Endothelial cell of umbilical vein (primary cell): ENCODE results near the gene PDCD2L. TPM values are rescaled to one million over a fixed set of nuclear protein-coding genes. Genes with fewer than 3 reads are reported as not detected.

Experiments
- BruUV-seq: library from RNA; stranded (reverse); fragments of 400-500 nt; replicated peaks from 2 replicates; lab custom pipeline; 2021; lab: Mats Ljungman, UMichigan
- CTCF ChIA-PET: fragments of 300-600, 350-600 bp; sonication (Branson Sonifier 250); formaldehyde crosslinking; loops from one replicate; lab custom pipeline; 2021; ENCODE audit warnings: antibody characterized with exemption, inconsistent platforms; lab: Charles Lee
- POLR2A ChIA-PET: fragments of 300-600, 350-600 bp; sonication (Branson Sonifier 250); formaldehyde crosslinking; loops from one replicate; lab custom pipeline; 2021; ENCODE audit warnings: antibody characterized with exemption, inconsistent platforms; lab: Charles Lee
- DNase-seq: peaks from one replicate; pipeline ENCODE4 v3.0.0-alpha.2; 2011; ENCODE audit warnings: low read depth, low spot score
- FAIRE-seq: peaks from 2 replicates; lab custom pipeline; 2011; peaks lifted over from hg19 to GRCh38; lab: Jason Lieb, UNC
- H2AFZ ChIP-seq: 2 replicates; pipeline ENCODE4 v1.6.0; 2012; ENCODE audit warnings: low read depth, low read length, control low read depth, inconsistent platforms
- H3K27ac ChIP-seq: 2 replicates; pipeline ENCODE4 v1.5.1; 2011; ENCODE audit warnings: low read depth, mild to moderate bottlenecking, control low read depth, low read length, moderate library complexity; ENCODE audit not compliant: insufficient read depth
- H3K27me3 ChIP-seq, 2 experiments: 2 replicates each; pipeline versions ENCODE4 v1.6.0 to v1.6.1; 2011; ENCODE audit warnings: low read length in 2 of 2, mixed read lengths in 1 of 2; ENCODE audit not compliant: control insufficient read depth in 2 of 2, insufficient read depth in 2 of 2
- H3K36me3 ChIP-seq, 2 experiments: 2 replicates in 1 of 2; 3 replicates in 1 of 2; pipeline ENCODE4 v1.5.1; 2011; ENCODE audit warnings: low read length in 2 of 2, mild to moderate bottlenecking in 1 of 2, moderate library complexity in 1 of 2; ENCODE audit not compliant: control insufficient read depth in 2 of 2, insufficient read depth in 2 of 2; ENCODE audit errors: extremely low read depth in 1 of 2
- H3K4me1 ChIP-seq: 3 replicates; pipeline ENCODE4 v1.5.1; 2011; ENCODE audit warnings: mild to moderate bottlenecking, low read length; ENCODE audit not compliant: control insufficient read depth, insufficient read depth; ENCODE audit errors: extremely low read depth
- H3K4me2 ChIP-seq: 2 replicates; pipeline ENCODE4 v1.6.1; 2011; ENCODE audit warnings: low read length, control low read depth, mixed read lengths; ENCODE audit not compliant: insufficient read depth
- H3K4me3 ChIP-seq, 3 experiments: fragments of 200-600 bp in 1 of 3; sonication (generic), shearing (Covaris generic) in 1 of 3; replicated peaks in 1 of 3; 2 replicates each; pipeline ENCODE4 v1.5.1; 2011 to 2016; ENCODE audit warnings: control low read depth in 3 of 3, low read length in 3 of 3, mild to moderate bottlenecking in 2 of 3, inconsistent platforms in 1 of 3, low read depth in 1 of 3, moderate library complexity in 1 of 3; ENCODE audit not compliant: insufficient read depth in 1 of 3
- H3K79me2 ChIP-seq: 2 replicates; pipeline ENCODE4 v1.6.0; 2012; ENCODE audit warnings: low read length, inconsistent platforms; ENCODE audit not compliant: control insufficient read depth, insufficient read depth
- H3K9ac ChIP-seq: replicated peaks from 2 replicates; pipeline ENCODE3; 2011; ENCODE audit warnings: low read length, control low read depth; ENCODE audit not compliant: insufficient read depth; ENCODE audit errors: extremely low read depth
- H3K9me1 ChIP-seq: replicated peaks from 3 replicates; pipeline ENCODE4 v1.6.0; 2011; ENCODE audit warnings: mild to moderate bottlenecking, low read length; ENCODE audit not compliant: control insufficient read depth, insufficient read depth; ENCODE audit errors: extremely low read depth
- H3K9me3 ChIP-seq: replicated peaks from 2 replicates; pipeline ENCODE4 v1.5.1; 2012; ENCODE audit warnings: low read length, inconsistent platforms; ENCODE audit not compliant: control insufficient read depth, insufficient read depth
- H4K20me1 ChIP-seq: replicated peaks from 2 replicates; pipeline ENCODE3; 2011; ENCODE audit warnings: mild to moderate bottlenecking, low read length; ENCODE audit not compliant: control insufficient read depth, insufficient read depth; ENCODE audit errors: extremely low read depth
- EZH2 ChIP-seq: IDR thresholded peaks from 2 replicates; pipeline ENCODE4 v1.6.1; 2012; ENCODE audit warnings: borderline replicate concordance, low read depth, mild to moderate bottlenecking, moderate library complexity, low read length, inconsistent platforms; ENCODE audit not compliant: severe bottlenecking
- FOS ChIP-seq: IDR thresholded peaks from 2 replicates; pipeline ENCODE4 v1.6.1; 2011; ENCODE audit warnings: mild to moderate bottlenecking, low read length, moderate library complexity, borderline replicate concordance; ENCODE audit not compliant: insufficient read depth
- GATA2 ChIP-seq: IDR thresholded peaks from 2 replicates; pipeline ENCODE4 v1.7.0; 2011; ENCODE audit warnings: low read depth, mild to moderate bottlenecking, moderate library complexity, mixed read lengths, low read length; ENCODE audit not compliant: insufficient read length, insufficient read depth
- JUN ChIP-seq: IDR thresholded peaks from 2 replicates; pipeline ENCODE4 v1.6.1; 2011; ENCODE audit warnings: borderline replicate concordance, low read depth; ENCODE audit not compliant: insufficient read length, insufficient read depth
- POLR2A ChIP-seq: IDR thresholded peaks from 2 replicates; pipeline ENCODE4 v1.6.1; 2012; ENCODE audit warnings: low read depth, mild to moderate bottlenecking, control low read depth, low read length
- POLR2AphosphoS5 ChIP-seq: IDR thresholded peaks from 2 replicates; pipeline ENCODE4 v1.6.1; 2012; ENCODE audit warnings: low read depth, mild to moderate bottlenecking, control low read depth, low read length, moderate library complexity; ENCODE audit not compliant: insufficient read depth
- dilution Hi-C: fragments of 300-500 bp; cut with MboI; formaldehyde crosslinking; loops from one replicate; pipeline ENCODE4 v1.15.0; 2019; ENCODE audit warnings: low sequenced_read_pairs; ENCODE audit not compliant: extremely low pct_ligation_motif_present
- intact Hi-C: fragments of 100-400 bp; cut with micrococcal nuclease; formaldehyde crosslinking; loops from one replicate; pipeline ENCODE4 v1.10.0; 2022
- polyA plus RNA-seq, 4 experiments: library from polyadenylated mRNA; depleted of rRNA in 3 of 4; stranded (reverse) in 3 of 4; unstranded in 1 of 4; fragments of >200 nt; gene quantifications; 2 replicates each; pipeline versions ENCODE4 v1.2.1 to v1.2.3, GENCODE V29; 2011 to 2012; ENCODE audit warnings: missing spikeins in 1 of 4
- total RNA-seq: library from RNA; stranded (reverse); gene quantifications from 2 replicates; pipeline ENCODE4 v1.2.3, GENCODE V29; 2021
- TF ChIP-seq, protein P1 (sequence below), 2 donors: IDR thresholded peaks; 1 replicate in 1 of 2; 2 replicates in 1 of 2; pipeline ENCODE4 v1.5.1; 2011; ENCODE audit warnings: low read length in 2 of 2, mild to moderate bottlenecking in 2 of 2, moderate library complexity in 2 of 2, control low read depth in 1 of 2, inconsistent platforms in 1 of 2, low read depth in 1 of 2; ENCODE audit not compliant: insufficient read depth in 1 of 2; ENCODE audit errors: extremely low read depth in 1 of 2

The PDCD2L gene
- total and polyA plus RNA-seq, 2 donors (not counting 3 experiments of a cell fraction or from before 2014, with no cell fraction given): 12.4 to 20.3 TPM

DNA sequence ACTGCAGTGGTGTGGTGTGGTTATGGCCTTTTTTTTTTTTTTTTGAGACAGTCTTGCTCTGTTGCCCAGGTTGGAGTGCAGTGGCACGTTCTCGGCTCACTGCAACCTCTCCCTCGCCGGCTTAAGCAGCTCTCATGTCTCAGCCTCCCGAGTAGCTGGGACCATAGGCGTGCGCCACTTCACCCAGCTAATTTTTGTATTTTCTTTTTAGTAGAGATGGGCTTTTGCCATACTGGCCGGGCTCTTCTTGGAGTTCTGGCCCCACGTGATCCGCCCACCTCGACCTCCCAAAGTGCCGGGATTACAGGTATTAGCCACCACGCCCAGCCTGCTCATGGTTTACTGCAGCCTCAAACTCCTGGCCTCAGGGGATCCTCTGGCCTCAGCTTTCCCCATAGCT is 7.0 kb downstream of the PDCD2L start:
- Histone ChIP-seq H3K4me1 (no peaks in the 10 kb centered on the region), H3K79me2 (peaks cover 1% of the 10 kb centered on the region), H3K27me3 (no peaks in the 10 kb centered on the region), H3K4me3 (no peak overlapping the region), H3K4me2 (no peak overlapping the region), H3K9me3 (no peaks in the 10 kb centered on the region), H3K27ac (no peak overlapping the region), H3K9me1 (no peaks in the 10 kb centered on the region), H2AFZ (no peak overlapping the region), H4K20me1 (no peaks in the 10 kb centered on the region), H3K9ac (no peak overlapping the region), H3K36me3 (peaks cover 0 to 14% of the 10 kb centered on the region in 2 experiments)
- POLR2A ChIA-PET: no interaction called here
- CTCF ChIA-PET: interaction anchor here (0.6 kb wide), 1 partner anchor 12 kb away, joined by 3 read pairs; no protein-coding TSS in a partner anchor
- FAIRE-seq (no peak), DNase-seq (no peak)
- TF ChIP-seq, protein P1, sequence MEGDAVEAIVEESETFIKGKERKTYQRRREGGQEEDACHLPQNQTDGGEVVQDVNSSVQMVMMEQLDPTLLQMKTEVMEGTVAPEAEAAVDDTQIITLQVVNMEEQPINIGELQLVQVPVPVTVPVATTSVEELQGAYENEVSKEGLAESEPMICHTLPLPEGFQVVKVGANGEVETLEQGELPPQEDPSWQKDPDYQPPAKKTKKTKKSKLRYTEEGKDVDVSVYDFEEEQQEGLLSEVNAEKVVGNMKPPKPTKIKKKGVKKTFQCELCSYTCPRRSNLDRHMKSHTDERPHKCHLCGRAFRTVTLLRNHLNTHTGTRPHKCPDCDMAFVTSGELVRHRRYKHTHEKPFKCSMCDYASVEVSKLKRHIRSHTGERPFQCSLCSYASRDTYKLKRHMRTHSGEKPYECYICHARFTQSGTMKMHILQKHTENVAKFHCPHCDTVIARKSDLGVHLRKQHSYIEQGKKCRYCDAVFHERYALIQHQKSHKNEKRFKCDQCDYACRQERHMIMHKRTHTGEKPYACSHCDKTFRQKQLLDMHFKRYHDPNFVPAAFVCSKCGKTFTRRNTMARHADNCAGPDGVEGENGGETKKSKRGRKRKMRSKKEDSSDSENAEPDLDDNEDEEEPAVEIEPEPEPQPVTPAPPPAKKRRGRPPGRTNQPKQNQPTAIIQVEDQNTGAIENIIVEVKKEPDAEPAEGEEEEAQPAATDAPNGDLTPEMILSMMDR (IDR thresholded peaks at IDR 0.05; ENCODE audit: extremely low read depth in 1 of 2, insufficient read depth in 1 of 2, low read depth in 1 of 2, low read length in 2 of 2): no peak
- TF ChIP-seq POLR2A (no peak), GATA2 (no peak), JUN (no peak), POLR2AphosphoS5 (no peak)
- dilution Hi-C loops (no loop called here), intact Hi-C loops (no loop called here)
- no TSS peak for BruUV-seq

DNA sequence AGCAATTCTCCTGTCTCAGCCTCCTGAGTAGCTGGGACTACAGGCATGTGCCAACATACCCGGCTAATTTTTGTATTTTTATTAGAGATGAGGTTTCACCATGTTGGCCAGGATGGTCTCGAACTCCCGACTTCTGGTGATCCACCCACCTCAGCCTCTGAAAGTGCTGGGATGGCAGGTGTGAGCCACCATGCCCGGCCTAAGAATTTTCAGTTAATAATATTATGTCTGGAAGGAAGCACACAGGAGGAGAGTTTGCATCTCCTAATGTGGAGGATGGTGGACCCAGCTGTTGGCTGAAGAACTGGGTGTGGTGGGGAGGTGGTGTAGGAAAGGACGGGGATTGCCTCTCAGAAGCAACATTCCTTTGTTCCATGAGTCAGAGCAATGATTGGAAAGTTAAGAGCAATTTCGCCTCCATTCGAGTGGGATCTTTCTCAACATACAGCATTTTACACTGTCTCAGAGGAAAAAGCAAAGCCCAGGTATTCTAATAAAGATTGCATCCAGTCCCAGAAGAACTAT is 11.9 kb downstream of the PDCD2L start:
- TF ChIP-seq POLR2A (no peak), GATA2 (no peak), FOS (no peak), EZH2 (no peak)
- TF ChIP-seq, protein P1 (IDR thresholded peaks at IDR 0.05; ENCODE audit: extremely low read depth in 1 of 2, insufficient read depth in 1 of 2, low read depth in 1 of 2, low read length in 2 of 2): no peak
- DNase-seq: no peak
- CTCF ChIA-PET: interaction anchor here (1.1 to 1.2 kb wide), 2 partner anchors 12 to 14 kb away, joined by 3 to 5 read pairs; partner anchors contain the start of gene UBA2
- Histone ChIP-seq H2AFZ (no peak overlapping the region), H3K4me2 (no peak overlapping the region), H3K9me1 (no peaks in the 10 kb centered on the region), H3K27me3 (no peaks in the 10 kb centered on the region), H3K9ac (no peak overlapping the region), H3K9me3 (no peaks in the 10 kb centered on the region), H3K79me2 (peaks cover 3% of the 10 kb centered on the region), H3K4me3 (no peak overlapping the region), H3K36me3 (peaks cover 0 to 7% of the 10 kb centered on the region in 2 experiments), H3K4me1 (no peaks in the 10 kb centered on the region), H3K27ac (no peak overlapping the region), H4K20me1 (no peaks in the 10 kb centered on the region)
- POLR2A ChIA-PET: no interaction called here
- no peak for FAIRE-seq
- BruUV-seq: no TSS peak
- intact Hi-C loops: no loop called here
- dilution Hi-C loops: no loop called here
